Karpas-422 (cell line): Measurements from ENCODE around the gene TMEM87B. TPM values are rescaled to one million over a fixed set of nuclear protein-coding genes. Genes with fewer than 3 reads are reported as not detected.

ENCODE experiments used
- DNase-seq: peaks from one replicate; pipeline ENCODE4 v3.0.0-alpha.2; 2015
- H2AFZ ChIP-seq: fragments of 200-600 bp; sonication (generic); 2 replicates; pipeline ENCODE4 v1.6.1; 2014; ENCODE audit warnings: antibody characterized with exemption, low read length, mixed read lengths
- H3K27ac ChIP-seq: fragments of 200-600 bp; sonication (generic); 2 replicates; pipeline ENCODE4 v1.5.1; 2014; ENCODE audit warnings: mild to moderate bottlenecking, low read length, moderate library complexity
- H3K27me3 ChIP-seq: fragments of 200-600 bp; sonication (generic); 2 replicates; pipeline ENCODE4 v1.6.1; 2014; ENCODE audit warnings: low read length, mixed read lengths
- H3K36me3 ChIP-seq: fragments of 200-600 bp; sonication (generic); 2 replicates; pipeline ENCODE4 v1.6.1; 2014; ENCODE audit warnings: low read length, mixed read lengths; ENCODE audit not compliant: insufficient read depth
- H3K4me1 ChIP-seq: fragments of 200-600 bp; sonication (generic); 2 replicates; pipeline ENCODE4 v1.6.1; 2014; ENCODE audit warnings: mild to moderate bottlenecking, low read length, mixed read lengths
- H3K4me2 ChIP-seq: fragments of 200-600 bp; sonication (generic); 2 replicates; pipeline ENCODE4 v1.6.1; 2014; ENCODE audit warnings: low read length, low read depth, mild to moderate bottlenecking; ENCODE audit not compliant: poor library complexity, severe bottlenecking
- H3K4me3 ChIP-seq: fragments of 200-600 bp; sonication (generic); 2 replicates; pipeline ENCODE4 v1.5.1; 2014; ENCODE audit warnings: mild to moderate bottlenecking, antibody characterized with exemption, low read length, mixed read lengths
- H3K79me2 ChIP-seq: fragments of 200-600 bp; sonication (generic); 2 replicates; pipeline ENCODE4 v1.6.1; 2014; ENCODE audit warnings: mild to moderate bottlenecking, low read length, mixed read lengths
- H3K9ac ChIP-seq: fragments of 200-600 bp; sonication (generic); 2 replicates; pipeline ENCODE4 v1.6.0; 2014; ENCODE audit warnings: low read length
- H3K9me2 ChIP-seq: fragments of 200-600 bp; sonication (generic), shearing (Covaris generic); replicated peaks from 2 replicates; pipeline ENCODE4 v1.6.0; 2014; ENCODE audit warnings: mild to moderate bottlenecking, low read length, moderate library complexity; ENCODE audit not compliant: insufficient read depth
- H3K9me3 ChIP-seq: fragments of 300-700, 200-600 bp; sonication (generic); 2 replicates; pipeline ENCODE4 v1.6.1; 2014; ENCODE audit warnings: low read length, mixed read lengths
- H4K20me1 ChIP-seq: fragments of 200-600 bp; sonication (generic); 2 replicates; pipeline ENCODE4 v1.6.1; 2014; ENCODE audit warnings: mild to moderate bottlenecking, antibody characterized with exemption, low read length, low read depth; ENCODE audit not compliant: insufficient read depth
- total RNA-seq: library from RNA; depleted of rRNA; stranded (reverse); fragments of >200 nt; shearing (Covaris generic); gene quantifications from 2 replicates; pipeline ENCODE4 v1.2.3, GENCODE V29; 2014; ENCODE audit warnings: low replicate concordance; rRNA removed

Gene TMEM87B
- total RNA-seq, 1 experiment from 2014 or later, result 25.5 TPM

- no peaks in the 10 kb centered on the region for H3K36me3 ChIP-seq
- no peaks in the 10 kb centered on the region for H3K79me2 ChIP-seq
- no peak overlapping the region for H3K4me2 ChIP-seq
- H3K9ac ChIP-seq, result no peak overlapping the region
- H3K4me3 ChIP-seq, result no peak overlapping the region
- H3K27ac ChIP-seq, result no peak overlapping the region
- no peak for DNase-seq
- no peaks in the 10 kb centered on the region for H4K20me1 ChIP-seq
- H3K27me3 ChIP-seq, result no peaks in the 10 kb centered on the region
- no peak overlapping the region for H2AFZ ChIP-seq
- no peaks in the 10 kb centered on the region for H3K9me2 ChIP-seq
- H3K4me1 ChIP-seq, result no peaks in the 10 kb centered on the region
- H3K9me3 ChIP-seq, result no peaks in the 10 kb centered on the region
These were observed 113.5 kb downstream of the TMEM87B start for GRCh38 chr2:112168422-112169124.

Other genes with a start within 250 kb of the TMEM87B start
- gene ANAPC1, start 171.1 kb upstream of the TMEM87B start, total RNA-seq, result 101 and 106 TPM in 2 replicates
- not detected in 2 replicates for gene MERTK, start 156.7 kb upstream of the TMEM87B start, total RNA-seq
- 0.07 TPM in 2 replicates for gene FBLN7, start 83.1 kb downstream of the TMEM87B start, total RNA-seq
- gene ZC3H8, start 199.8 kb downstream of the TMEM87B start, total RNA-seq, result 25.7 and 33.0 TPM in 2 replicates
- gene ZC3H6, start 220.3 kb downstream of the TMEM87B start, total RNA-seq, result 2.9 and 3.0 TPM in 2 replicates